H1 (cell line): ENCODE data around the gene RETREG1. TPM values are rescaled to one million over a fixed set of nuclear protein-coding genes. Genes with fewer than 3 reads are reported as not detected.

Source experiments
- CTCF ChIA-PET: fragments of 300-600 bp; sonication (Branson Sonifier 250); formaldehyde crosslinking; loops from one replicate; lab custom pipeline; 2021; ENCODE audit not compliant: partially characterized antibody; lab: Charles Lee
- POLR2A ChIA-PET: fragments of 300-600 bp; sonication (Branson Sonifier 250); formaldehyde crosslinking; loops from one replicate; lab custom pipeline; 2021; ENCODE audit warnings: inconsistent platforms; ENCODE audit not compliant: partially characterized antibody; lab: Charles Lee
- DNase-seq, 2 experiments: peaks; one replicate each; pipeline versions ENCODE4 v3.0.0 to v3.0.0-alpha.2; 2010 to 2022; ENCODE audit warnings: low spot score in 2 of 2, low read depth in 1 of 2, mixed read lengths in 1 of 2
- FAIRE-seq: peaks from 2 replicates; lab custom pipeline; 2011; peaks lifted over from hg19 to GRCh38; lab: Jason Lieb, UNC
- H2AFZ ChIP-seq: 2 replicates; pipeline ENCODE4 v1.8.1; 2012; ENCODE audit warnings: low read length, inconsistent platforms
- H2AK5ac ChIP-seq: 2 replicates; pipeline ENCODE4 v1.6.1; 2013; ENCODE audit warnings: low read depth, low read length
- H2BK120ac ChIP-seq: replicated peaks from 2 replicates; pipeline ENCODE3; 2013; ENCODE audit warnings: low read depth, low read length, inconsistent platforms
- H2BK12ac ChIP-seq: 2 replicates; pipeline ENCODE4 v1.6.1; 2013; ENCODE audit warnings: low read depth, low read length
- H2BK15ac ChIP-seq: 2 replicates; pipeline ENCODE4 v1.6.1; 2013; ENCODE audit warnings: low read length
- H2BK20ac ChIP-seq: 2 replicates; pipeline ENCODE4 v1.6.1; 2013; ENCODE audit warnings: low read length
- H2BK5ac ChIP-seq: 2 replicates; pipeline ENCODE4 v1.6.1; 2013; ENCODE audit warnings: low read depth, low read length
- H3K14ac ChIP-seq: 2 replicates; pipeline ENCODE4 v1.6.1; 2013; ENCODE audit warnings: inconsistent platforms; ENCODE audit not compliant: insufficient read length
- H3K18ac ChIP-seq: 2 replicates; pipeline ENCODE4 v1.6.1; 2013; ENCODE audit warnings: low read length; ENCODE audit errors: extremely low read depth
- H3K23ac ChIP-seq: 2 replicates; pipeline ENCODE4 v1.6.1; 2013; ENCODE audit warnings: inconsistent platforms; ENCODE audit not compliant: insufficient read length
- H3K23me2 ChIP-seq: 2 replicates; pipeline ENCODE4 v1.6.1; 2013; ENCODE audit warnings: low read depth, low read length
- H3K27ac ChIP-seq: 2 replicates; pipeline ENCODE4 v1.6.1; 2011; ENCODE audit warnings: low read depth, low read length, inconsistent platforms
- H3K27me3 ChIP-seq, 4 experiments: replicated peaks in 1 of 4; 1 replicate in 1 of 4; 2 replicates in 3 of 4; pipeline versions ENCODE4 v1.6.1 to v1.8.1; 2011 to 2013; ENCODE audit warnings: low read length in 3 of 4, mild to moderate bottlenecking in 3 of 4, inconsistent platforms in 2 of 4, mixed read lengths in 2 of 4, moderate library complexity in 1 of 4; ENCODE audit not compliant: control insufficient read depth in 3 of 4, insufficient read depth in 3 of 4; ENCODE audit errors: extremely low read depth in 1 of 4
- H3K36me3 ChIP-seq, 4 experiments: 2 replicates each; pipeline versions ENCODE4 v1.6.1 to v1.8.1; 2011 to 2013; ENCODE audit warnings: mild to moderate bottlenecking in 4 of 4, low read length in 3 of 4, moderate library complexity in 2 of 4, control low read depth in 1 of 4, inconsistent platforms in 1 of 4; ENCODE audit not compliant: insufficient read depth in 4 of 4, control insufficient read depth in 2 of 4
- H3K4ac ChIP-seq: replicated peaks from 2 replicates; pipeline ENCODE3; 2013; ENCODE audit warnings: low read length, low read depth, mixed read lengths, inconsistent platforms; ENCODE audit not compliant: insufficient read length
- H3K4me1 ChIP-seq, 4 experiments: replicated peaks in 1 of 4; 1 replicate in 1 of 4; 2 replicates in 3 of 4; pipeline versions ENCODE4 v1.6.1 to v1.8.1; 2011 to 2013; ENCODE audit warnings: low read length in 3 of 4, inconsistent platforms in 2 of 4, mixed read lengths in 1 of 4; ENCODE audit not compliant: insufficient read depth in 4 of 4, control insufficient read depth in 3 of 4
- H3K4me2 ChIP-seq, 2 experiments: 2 replicates each; pipeline versions ENCODE4 v1.6.1 to v1.8.1; 2011 to 2013; ENCODE audit warnings: low read depth in 2 of 2, low read length in 2 of 2, control low read depth in 1 of 2, inconsistent platforms in 1 of 2, mild to moderate bottlenecking in 1 of 2; ENCODE audit not compliant: insufficient read depth in 1 of 2
- H3K4me3 ChIP-seq, 4 experiments: fragments of 200-600, 300-600 bp in 1 of 4; sonication (generic), shearing (Covaris generic), sonication (Bioruptor Twin) in 1 of 4; 2 replicates each; pipeline versions ENCODE4 v1.5.1 to v1.8.1; 2011 to 2016; ENCODE audit warnings: low read length in 4 of 4, low read depth in 3 of 4, control low read depth in 2 of 4, inconsistent platforms in 2 of 4, mild to moderate bottlenecking in 2 of 4, mixed read lengths in 1 of 4, moderate library complexity in 1 of 4; ENCODE audit not compliant: insufficient read depth in 2 of 4; ENCODE audit errors: extremely low read depth in 1 of 4
- H3K56ac ChIP-seq: replicated peaks from 2 replicates; pipeline ENCODE3; 2013; ENCODE audit warnings: low read depth, mild to moderate bottlenecking, mixed read lengths, low read length, inconsistent platforms; ENCODE audit not compliant: insufficient read length
- H3K79me1 ChIP-seq: 2 replicates; pipeline ENCODE4 v1.6.1; 2013; ENCODE audit warnings: low read depth, low read length, control low read depth
- H3K79me2 ChIP-seq, 2 experiments: 2 replicates each; pipeline versions ENCODE4 v1.6.1 to v1.8.1; 2012 to 2013; ENCODE audit warnings: low read length in 2 of 2, mild to moderate bottlenecking in 2 of 2, inconsistent platforms in 1 of 2; ENCODE audit not compliant: insufficient read depth in 2 of 2, control insufficient read depth in 1 of 2
- H3K9ac ChIP-seq, 4 experiments: replicated peaks in 1 of 4; 1 replicate in 1 of 4; 2 replicates in 3 of 4; pipeline versions ENCODE4 v1.6.1 to v1.8.1; 2011 to 2013; ENCODE audit warnings: low read depth in 3 of 4, low read length in 3 of 4, control low read depth in 2 of 4, mild to moderate bottlenecking in 2 of 4, moderate library complexity in 2 of 4, inconsistent platforms in 1 of 4; ENCODE audit errors: extremely low read depth in 1 of 4
- H3K9me3 ChIP-seq, 2 experiments: 2 replicates each; pipeline versions ENCODE4 v1.6.1 to v1.8.1; 2012 to 2013; ENCODE audit warnings: mild to moderate bottlenecking in 2 of 2, moderate library complexity in 2 of 2, control low read depth in 1 of 2, inconsistent platforms in 1 of 2, low read depth in 1 of 2, low read length in 1 of 2, mixed read lengths in 1 of 2; ENCODE audit not compliant: insufficient read depth in 2 of 2
- H4K20me1 ChIP-seq, 2 experiments: replicated peaks in 1 of 2; 2 replicates each; pipeline versions ENCODE3 to v1.8.1; 2011 to 2013; ENCODE audit warnings: inconsistent platforms in 2 of 2, low read length in 2 of 2, mild to moderate bottlenecking in 1 of 2; ENCODE audit not compliant: insufficient read depth in 2 of 2, control insufficient read depth in 1 of 2
- H4K5ac ChIP-seq: 2 replicates; pipeline ENCODE4 v1.6.1; 2013; ENCODE audit warnings: low read length, low read depth, mixed read lengths, inconsistent platforms; ENCODE audit not compliant: insufficient read length
- H4K8ac ChIP-seq: 2 replicates; pipeline ENCODE4 v1.8.0; 2013; ENCODE audit warnings: mild to moderate bottlenecking, moderate library complexity, low read length, inconsistent platforms; ENCODE audit not compliant: insufficient read depth; ENCODE audit errors: extremely low read depth
- H4K91ac ChIP-seq: replicated peaks from 2 replicates; pipeline ENCODE3; 2013; ENCODE audit warnings: low read length, mixed read lengths, inconsistent platforms; ENCODE audit not compliant: insufficient read length
- ASH2L ChIP-seq: fragments of 200-600, 300-600 bp; sonication (generic); IDR thresholded peaks from one replicate; pipeline ENCODE4 v1.7.1; 2017; ENCODE audit warnings: low read length
- CBX8 ChIP-seq: fragments of 300-800, 300-1000 bp; sonication (generic); IDR thresholded peaks from 2 replicates; pipeline ENCODE4 v1.7.1; 2016; ENCODE audit warnings: low read depth, low read length, borderline replicate concordance
- FOSL1 ChIP-seq: IDR thresholded peaks from 2 replicates; pipeline ENCODE4 v1.6.1; 2011; ENCODE audit warnings: mild to moderate bottlenecking, low read depth, low read length, moderate library complexity; ENCODE audit not compliant: insufficient read depth
- MAFK ChIP-seq: IDR thresholded peaks from 2 replicates; pipeline ENCODE4 v1.6.1; 2012; ENCODE audit warnings: low read depth, mild to moderate bottlenecking, improper control_type of control experiment, low read length
- SIN3A ChIP-seq, 2 experiments: IDR thresholded peaks in 1 of 2; conservative IDR thresholded peaks in 1 of 2; 2 replicates each; pipeline ENCODE4 v1.6.1; 2011 to 2012; ENCODE audit warnings: low read length in 2 of 2, improper control_type of control experiment in 1 of 2, low read depth in 1 of 2, mild to moderate bottlenecking in 1 of 2
- SIX5 ChIP-seq: IDR thresholded peaks from 2 replicates; pipeline ENCODE4 v1.6.1; 2011; ENCODE audit warnings: mild to moderate bottlenecking, low read depth, low read length
- SP2 ChIP-seq: IDR thresholded peaks from 2 replicates; pipeline ENCODE4 v1.6.1; 2012; ENCODE audit warnings: mild to moderate bottlenecking, low read length, inconsistent platforms
- SUZ12 ChIP-seq: fragments of 200-600 bp; sonication (generic); IDR thresholded peaks from 2 replicates; pipeline ENCODE4 v1.6.1; 2012; ENCODE audit warnings: mild to moderate bottlenecking, inconsistent platforms, low read length, moderate library complexity, mixed read lengths
- TAF7 ChIP-seq: optimal IDR thresholded peaks from 2 replicates; pipeline ENCODE3; 2011; ENCODE audit warnings: low read depth, mild to moderate bottlenecking, inconsistent platforms, low read length, moderate library complexity, borderline replicate concordance
- polyA plus RNA-seq, 7 experiments: library from polyadenylated mRNA; depleted of rRNA in 3 of 7; stranded (reverse) in 5 of 7; unstranded in 2 of 7; fragments of >200 nt in 5 of 7; fragments of 200-250 nt in 2 of 7; gene quantifications; 1 replicate in 5 of 7; 2 replicates in 1 of 7; 4 replicates in 1 of 7; pipeline versions ENCODE4 v1.2.1 to v1.2.3, GENCODE V29; 2011 to 2013; ENCODE audit warnings: missing spikeins in 2 of 7, mixed read lengths in 2 of 7
- total RNA-seq: library from RNA; stranded (reverse); fragmentation: NEBNext Ultra II Directional; extraction: Animal tissue kit (Norgen Biotek cat#: 25700); gene quantifications from 2 replicates; pipeline ENCODE4 v1.2.1, GENCODE V29; 2021

Gene RETREG1
- total and polyA plus RNA-seq, 2 of the 8 experiments (the other 6 are each of a cell fraction or from before 2014, with no cell fraction given): 0.62 to 1.9 TPM

DNA sequence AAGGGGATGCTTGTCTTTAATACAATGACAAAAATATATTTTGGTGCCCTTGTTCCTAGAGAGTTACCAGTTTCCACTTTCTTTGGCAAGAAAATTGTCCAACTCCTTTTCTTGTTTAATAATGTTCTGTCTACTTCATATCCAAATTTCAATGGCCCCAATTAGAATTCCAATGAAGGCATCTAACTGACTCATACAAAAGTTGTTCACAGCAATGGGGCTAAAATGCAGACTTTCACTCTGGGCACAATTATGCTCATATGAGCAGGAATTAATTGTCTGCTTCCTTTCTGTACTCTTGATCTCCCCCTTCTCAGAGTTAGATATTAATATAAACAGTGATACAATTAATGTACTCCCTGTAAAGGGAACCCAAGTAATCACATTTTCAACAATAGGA lies 109.1 kb downstream of the RETREG1 start:
- no peak overlapping the region for H2AK5ac ChIP-seq
- no peak overlapping the region for H4K5ac ChIP-seq
- H3K18ac ChIP-seq: no peak overlapping the region
- no peak overlapping the region for H2BK20ac ChIP-seq
- no peak overlapping the region for H2AFZ ChIP-seq
- peaks cover 0 to 9% (median 2%) of the 10 kb centered on the region in 4 experiments; a peak in 4 of 7 replicates for H3K4me1 ChIP-seq
- no peaks in the 10 kb centered on the region for H3K23me2 ChIP-seq
- H3K36me3 ChIP-seq: no peaks in the 10 kb centered on the region
- FAIRE-seq (no peak), DNase-seq (no peak)
- no peak overlapping the region for H2BK120ac ChIP-seq
- H3K27ac ChIP-seq: no peak overlapping the region
- H4K20me1 ChIP-seq: no peaks in the 10 kb centered on the region
- no peaks in the 10 kb centered on the region for H3K9me3 ChIP-seq
- H3K79me1 ChIP-seq: no peaks in the 10 kb centered on the region
- H4K8ac ChIP-seq: no peak overlapping the region
- no peak overlapping the region for H2BK12ac ChIP-seq
- TF ChIP-seq SUZ12 (no peak), TAF7 (no peak), ASH2L (no peak), FOSL1 (no peak), SP2 (no peak), SIN3A (conservative IDR thresholded peaks at IDR 0.05 in 1 of 2, IDR thresholded peaks at IDR 0.05 in 1 of 2; ENCODE audit: low read depth in 1 of 2, low read length in 2 of 2) (no peak), SIX5 (no peak), CBX8 (no peak), MAFK (no peak)
- H3K27me3 ChIP-seq: no peaks in the 10 kb centered on the region
- no peak overlapping the region for H3K14ac ChIP-seq
- no peak overlapping the region for H3K23ac ChIP-seq
- H3K4me2 ChIP-seq: no peak overlapping the region
- H3K56ac ChIP-seq: no peak overlapping the region
- H4K91ac ChIP-seq: no peak overlapping the region
- H3K79me2 ChIP-seq: no peaks in the 10 kb centered on the region
- H3K4ac ChIP-seq: no peak overlapping the region
- no peak overlapping the region for H3K4me3 ChIP-seq
- no peak overlapping the region for H2BK5ac ChIP-seq
- no peak overlapping the region for H3K9ac ChIP-seq
- no peak overlapping the region for H2BK15ac ChIP-seq
- POLR2A ChIA-PET: no interaction called here
- CTCF ChIA-PET: interaction anchor here (1.1 to 1.8 kb wide), 3 partner anchors 18 to 43 kb away, joined by 6 to 9 read pairs (median 6); no protein-coding TSS in a partner anchor
